GM23338 (cell line): ENCODE measurements around the gene OOEP. TPM values are rescaled to one million over a fixed set of nuclear protein-coding genes. Genes with fewer than 3 reads are reported as not detected.
A peak's percentile ranks its signal among the peaks of the same experiment; 100 is the strongest.

Source experiments
- ATAC-seq: fragments of 200-7000 bp; cut with Tn5 transposase; 3 replicates; pipeline ENCODE4 v1.9.1; 2020
- DNase-seq: peaks from one replicate; pipeline ENCODE4 v3.0.0-alpha.2; 2015; ENCODE audit warnings: low spot score
- H2AFZ ChIP-seq: fragments of 200-600 bp; sonication (generic); 2 replicates; pipeline ENCODE4 v1.8.0; 2016; ENCODE audit warnings: antibody characterized with exemption, mild to moderate bottlenecking, moderate library complexity
- H3F3A ChIP-seq: fragments of 200-600 bp; sonication (generic); replicated peaks from 2 replicates; pipeline ENCODE4 v1.8.0; 2017; ENCODE audit warnings: antibody characterized with exemption, mixed run types, low read depth
- H3K27ac ChIP-seq: fragments of 200-600 bp; sonication (generic); 2 replicates; pipeline ENCODE4 v1.6.1; 2016; ENCODE audit warnings: low read depth
- H3K27me3 ChIP-seq: fragments of 200-600 bp; sonication (generic); 2 replicates; pipeline ENCODE4 v1.8.0; 2016; ENCODE audit warnings: mild to moderate bottlenecking, mixed run types, moderate library complexity; ENCODE audit not compliant: insufficient read depth
- H3K36me3 ChIP-seq: fragments of 200-600 bp; sonication (generic); 2 replicates; pipeline ENCODE4 v1.8.0; 2016; ENCODE audit warnings: mild to moderate bottlenecking; ENCODE audit not compliant: insufficient read depth
- H3K4me1 ChIP-seq: fragments of 200-600 bp; sonication (generic); 2 replicates; pipeline ENCODE4 v1.8.0; 2016; ENCODE audit warnings: mild to moderate bottlenecking, moderate library complexity; ENCODE audit not compliant: insufficient read depth
- H3K4me2 ChIP-seq: fragments of 200-600 bp; sonication (generic); 2 replicates; pipeline ENCODE4 v1.7.1; 2017; ENCODE audit warnings: mixed run types
- H3K4me3 ChIP-seq: fragments of 200-600 bp; sonication (generic); 2 replicates; pipeline ENCODE4 v1.6.1; 2016; ENCODE audit warnings: mixed run types
- H3K79me2 ChIP-seq: fragments of 200-600 bp; sonication (generic); replicated peaks from 2 replicates; pipeline ENCODE4 v1.8.0; 2017; ENCODE audit warnings: mild to moderate bottlenecking; ENCODE audit not compliant: insufficient read depth
- H3K9me2 ChIP-seq: fragments of 200-600 bp; sonication (generic); 2 replicates; pipeline ENCODE4 v1.8.0; 2017; ENCODE audit not compliant: insufficient read depth
- H4K20me1 ChIP-seq: fragments of 200-600 bp; sonication (generic); replicated peaks from 2 replicates; pipeline ENCODE4 v1.8.0; 2017; ENCODE audit warnings: mild to moderate bottlenecking; ENCODE audit not compliant: insufficient read depth
- H3K27ac Mint-ChIP-seq: 2 replicates; pipeline ENCODE4 v1.8.0; 2020; ENCODE audit warnings: inconsistent platforms, mild to moderate bottlenecking, moderate library complexity, mixed read lengths
- H3K27me3 Mint-ChIP-seq: 3 replicates; pipeline ENCODE4 v1.8.0; 2022; ENCODE audit warnings: low read depth, mild to moderate bottlenecking, moderate library complexity, mixed read lengths, inconsistent platforms; ENCODE audit not compliant: insufficient read depth, poor library complexity
- H3K36me3 Mint-ChIP-seq: 3 replicates; pipeline ENCODE4 v1.8.0; 2021; ENCODE audit warnings: low read depth, mild to moderate bottlenecking, inconsistent platforms, moderate library complexity, mixed read lengths
- H3K4me1 Mint-ChIP-seq: 3 replicates; pipeline ENCODE4 v1.8.0; 2020; ENCODE audit warnings: mild to moderate bottlenecking, inconsistent platforms, mixed read lengths
- H3K4me3 Mint-ChIP-seq: 3 replicates; pipeline ENCODE4 v1.8.0; 2021; ENCODE audit warnings: moderate library complexity, mild to moderate bottlenecking, inconsistent platforms, mixed read lengths
- H3K9me3 Mint-ChIP-seq: 3 replicates; pipeline ENCODE4 v1.8.0; 2020; ENCODE audit warnings: moderate library complexity, mild to moderate bottlenecking, inconsistent platforms, mixed read lengths
- CREB1 ChIP-seq: fragments of 250-450 bp; sonication (Bioruptor Pico); IDR thresholded peaks from 2 replicates; pipeline ENCODE4 v1.5.0; 2020; ENCODE audit warnings: low read depth, mild to moderate bottlenecking, moderate library complexity
- EZH2 ChIP-seq: fragments of 200-600 bp; sonication (generic); IDR thresholded peaks from one replicate; pipeline ENCODE4 v1.8.0; 2017; ENCODE audit warnings: antibody characterized with exemption, mild to moderate bottlenecking, low read depth; ENCODE audit not compliant: unreplicated experiment
- EZH2phosphoT487 ChIP-seq: fragments of 200-600 bp; sonication (generic); IDR thresholded peaks from one replicate; pipeline ENCODE4 v1.8.1; 2018; ENCODE audit warnings: antibody characterized with exemption; ENCODE audit not compliant: unreplicated experiment
- NANOG ChIP-seq: IDR thresholded peaks from 2 replicates; pipeline ENCODE4 v1.6.1; 2016; ENCODE audit warnings: antibody characterized with exemption, borderline replicate concordance
- POLR2AphosphoS5 ChIP-seq: IDR thresholded peaks from 2 replicates; pipeline ENCODE4 v1.6.1; 2016; ENCODE audit warnings: antibody characterized with exemption, low read depth
- ZNF462 ChIP-seq: fragments of 250-450 bp; sonication (Bioruptor Pico); IDR thresholded peaks from 2 replicates; pipeline ENCODE4 v1.5.0; 2020; ENCODE audit warnings: mild to moderate bottlenecking, moderate library complexity
- polyA plus RNA-seq: library from polyadenylated mRNA; unstranded; fragments of >200 nt; fragmentation: Nextera tagmentation; extraction: Ambion mirVana; gene quantifications from 2 replicates; pipeline ENCODE4 v1.2.1, GENCODE V29; 2016
- total RNA-seq: library from RNA; depleted of rRNA; stranded (reverse); fragments of >200 nt; shearing (Covaris generic); gene quantifications from 2 replicates; pipeline ENCODE4 v1.2.3, GENCODE V29; 2014

The OOEP gene
- total and polyA plus RNA-seq, 2 experiments from 2014 or later = 0.73 TPM; not detected in 1

GRCh38 chr6:73362358-73362757 lies 7.3 kb downstream of the OOEP start, which contains the start of gene KHDC3L (continued):
- TF ChIP-seq ZNF462 (CRISPR knock-in tag) = no peak
- TF ChIP-seq EZH2phosphoT487 = no peak

- no peaks in the 10 kb centered on the region for H3K27me3 ChIP-seq
- peaks cover 11% of the 10 kb centered on the region for H3K27me3 Mint-ChIP-seq
- ATAC-seq (no peak), DNase-seq (peak; percentile 50)
- no peak within 1 kb of the TSS for H3K4me3 ChIP-seq
- no peak within 1 kb of the TSS for H3K27ac ChIP-seq
- peak within 1 kb of the TSS; percentile 57; the same call in 1 of the 2 replicates for H2AFZ ChIP-seq
- H3K9me2 ChIP-seq = no peaks in the 10 kb centered on the region; the same call in 1 of the 2 replicates
- H3K4me2 ChIP-seq = no peak within 1 kb of the TSS
- 0 out of 2 replicates have a peak, but pooled peaks cover 6% of the 10 kb centered on the region for H3F3A ChIP-seq
- H3K27ac Mint-ChIP-seq = no peak within 1 kb of the TSS
- H3K9me3 Mint-ChIP-seq = peaks cover 4% of the 10 kb centered on the region; the same call in 1 of the 3 replicates
- 0 out of 3 replicates have a peak, but pooled peaks cover 7% of the 10 kb centered on the region for H3K36me3 Mint-ChIP-seq
- H3K4me3 Mint-ChIP-seq = no peak within 1 kb of the TSS
- H3K4me1 Mint-ChIP-seq = peaks cover 21% of the 10 kb centered on the region
- H3K79me2 ChIP-seq = no peaks in the 10 kb centered on the region
- no peaks in the 10 kb centered on the region for H4K20me1 ChIP-seq
- no peaks in the 10 kb centered on the region for H3K36me3 ChIP-seq
- H3K4me1 ChIP-seq = peaks cover 23% of the 10 kb centered on the region
- TF ChIP-seq POLR2AphosphoS5 = no peak
- no peak for TF ChIP-seq EZH2
- TF ChIP-seq CREB1 = no peak
- no peak for TF ChIP-seq ZNF462 (CRISPR knock-in tag)
- TF ChIP-seq NANOG = no peak
Measured at GRCh38 chr6:73353636-73354593, 15.8 kb downstream of the OOEP start, which contains the start of gene DPPA5. Gene DPPA5, minus strand, starts transcription at chr6:73354276. Its CDS starts 51 bp downstream, at chr6:73354225.
